ENCODE measurements around the gene CUBN. TPM values are rescaled to one million over a fixed set of nuclear protein-coding genes. Genes with fewer than 3 reads are reported as not detected.

The CUBN gene
- polyA plus RNA-seq, 2 of the 4 experiments (the other 2 are of a cell fraction), result 0.08 to 0.28 TPM

- TF ChIP-seq E2F6 (IDR thresholded peaks at IDR 0.05; ENCODE audit: borderline replicate concordance, low read depth) (no peak), REST (IDR thresholded peaks at IDR 0.05) (no peak), RNF2 (IDR thresholded peaks at IDR 0.05; ENCODE audit: borderline replicate concordance, low read depth) (no peak), NR3C1 (IDR thresholded peaks at IDR 0.05) (no peak), CHD2 (IDR thresholded peaks at IDR 0.05; ENCODE audit: low read length, partially characterized antibody) (no peak), EHF (CRISPR knock-in tag; IDR thresholded peaks at IDR 0.05) (no peak), HES2 (IDR thresholded peaks at IDR 0.05) (no peak), ZSCAN20 (CRISPR knock-in tag; IDR thresholded peaks at IDR 0.05) (no peak)
Measured at GRCh38 chr10:16777473-16778370, 351.9 kb downstream of the CUBN start (continued).

GRCh38 chr10:16776896-16777295 is 352.7 kb downstream of the CUBN start:
- H3K9me3 ChIP-seq, result no peaks in the 10 kb centered on the region
- ChIA-PET POLR2A (no interaction called here), CTCF (interaction anchor here (0.6 to 2.0 kb wide), 9 partner anchors 13 to 895 kb away, joined by 3 to 11 read pairs (median 4); no protein-coding TSS in a partner anchor)
- no peak for DNase-seq (ENCODE audit: low read depth in 1 of 2, low spot score in 1 of 2)
- no peak overlapping the region for H3K4me3 ChIP-seq
- H3K4me2 ChIP-seq, result no peak overlapping the region
- WGBS (ENCODE audit: missing lambda C conversion rate), result 41% methylated on average over 3 of the region's 3 CpGs
- no peaks in the 10 kb centered on the region for H3K4me1 ChIP-seq
- no peak for ATAC-seq
- TF ChIP-seq FOSB (CRISPR knock-in tag; IDR thresholded peaks at IDR 0.05), result no peak
- TF ChIP-seq RCOR1 (IDR thresholded peaks at IDR 0.05; ENCODE audit: low read depth, low read length), result no peak
- H3K27ac ChIP-seq, result no peak overlapping the region
- FAIRE-seq, result no peak

Small RNA genes within 50 kb of the gene (small RNA-seq; reads per million reads assigned to genes)
- gene AC067747.1, result 0 reads per million in 6 experiments

Other genes starting within 250 kb of the CUBN start
- gene TRDMT1, start 71.9 kb upstream of the CUBN start, polyA plus RNA-seq (2011; rRNA removed), result 5.7 and 7.4 TPM in 2 replicates
- 2.4 to 3.4 TPM (median 3.3 TPM) in 3 replicates for gene TRDMT1, start 71.9 kb upstream of the CUBN start, polyA plus RNA-seq (2017; fragmentation: RNase III; extraction: RNeasy Plus Mini Kit Qiagen cat#74134 plus additional on column Dnase treatment)
- gene VIM, start 98.4 kb upstream of the CUBN start, polyA plus RNA-seq (2011; rRNA removed), result 773 and 848 TPM in 2 replicates
- gene VIM, start 98.4 kb upstream of the CUBN start, polyA plus RNA-seq (2017; fragmentation: RNase III; extraction: RNeasy Plus Mini Kit Qiagen cat#74134 plus additional on column Dnase treatment), result 830 to 987 TPM (median 875 TPM) in 3 replicates